Endothelial cell of umbilical vein (primary cell): ENCODE data around the gene RGS7. TPM values are rescaled to one million over a fixed set of nuclear protein-coding genes. Genes with fewer than 3 reads are reported as not detected.

Source experiments
- BruUV-seq: library from RNA; stranded (reverse); fragments of 400-500 nt; replicated peaks from 2 replicates; lab custom pipeline; 2021; lab: Mats Ljungman, UMichigan
- CTCF ChIA-PET: fragments of 300-600, 350-600 bp; sonication (Branson Sonifier 250); formaldehyde crosslinking; loops from one replicate; lab custom pipeline; 2021; ENCODE audit warnings: antibody characterized with exemption, inconsistent platforms; lab: Charles Lee
- POLR2A ChIA-PET: fragments of 300-600, 350-600 bp; sonication (Branson Sonifier 250); formaldehyde crosslinking; loops from one replicate; lab custom pipeline; 2021; ENCODE audit warnings: antibody characterized with exemption, inconsistent platforms; lab: Charles Lee
- DNase-seq: peaks from one replicate; pipeline ENCODE4 v3.0.0-alpha.2; 2011; ENCODE audit warnings: low read depth, low spot score
- FAIRE-seq: peaks from 2 replicates; lab custom pipeline; 2011; peaks lifted over from hg19 to GRCh38; lab: Jason Lieb, UNC
- H2AFZ ChIP-seq: 2 replicates; pipeline ENCODE4 v1.6.0; 2012; ENCODE audit warnings: low read depth, low read length, control low read depth, inconsistent platforms
- H3K27ac ChIP-seq: 2 replicates; pipeline ENCODE4 v1.5.1; 2011; ENCODE audit warnings: low read depth, mild to moderate bottlenecking, control low read depth, low read length, moderate library complexity; ENCODE audit not compliant: insufficient read depth
- H3K27me3 ChIP-seq, 2 experiments: 2 replicates each; pipeline versions ENCODE4 v1.6.0 to v1.6.1; 2011; ENCODE audit warnings: low read length in 2 of 2, mixed read lengths in 1 of 2; ENCODE audit not compliant: control insufficient read depth in 2 of 2, insufficient read depth in 2 of 2
- H3K36me3 ChIP-seq, 2 experiments: 2 replicates in 1 of 2; 3 replicates in 1 of 2; pipeline ENCODE4 v1.5.1; 2011; ENCODE audit warnings: low read length in 2 of 2, mild to moderate bottlenecking in 1 of 2, moderate library complexity in 1 of 2; ENCODE audit not compliant: control insufficient read depth in 2 of 2, insufficient read depth in 2 of 2; ENCODE audit errors: extremely low read depth in 1 of 2
- H3K4me1 ChIP-seq: 3 replicates; pipeline ENCODE4 v1.5.1; 2011; ENCODE audit warnings: mild to moderate bottlenecking, low read length; ENCODE audit not compliant: control insufficient read depth, insufficient read depth; ENCODE audit errors: extremely low read depth
- H3K4me2 ChIP-seq: 2 replicates; pipeline ENCODE4 v1.6.1; 2011; ENCODE audit warnings: low read length, control low read depth, mixed read lengths; ENCODE audit not compliant: insufficient read depth
- H3K4me3 ChIP-seq, 3 experiments: fragments of 200-600 bp in 1 of 3; sonication (generic), shearing (Covaris generic) in 1 of 3; replicated peaks in 1 of 3; 2 replicates each; pipeline ENCODE4 v1.5.1; 2011 to 2016; ENCODE audit warnings: control low read depth in 3 of 3, low read length in 3 of 3, mild to moderate bottlenecking in 2 of 3, inconsistent platforms in 1 of 3, low read depth in 1 of 3, moderate library complexity in 1 of 3; ENCODE audit not compliant: insufficient read depth in 1 of 3
- H3K79me2 ChIP-seq: 2 replicates; pipeline ENCODE4 v1.6.0; 2012; ENCODE audit warnings: low read length, inconsistent platforms; ENCODE audit not compliant: control insufficient read depth, insufficient read depth
- H3K9ac ChIP-seq: replicated peaks from 2 replicates; pipeline ENCODE3; 2011; ENCODE audit warnings: low read length, control low read depth; ENCODE audit not compliant: insufficient read depth; ENCODE audit errors: extremely low read depth
- H3K9me1 ChIP-seq: replicated peaks from 3 replicates; pipeline ENCODE4 v1.6.0; 2011; ENCODE audit warnings: mild to moderate bottlenecking, low read length; ENCODE audit not compliant: control insufficient read depth, insufficient read depth; ENCODE audit errors: extremely low read depth
- H3K9me3 ChIP-seq: replicated peaks from 2 replicates; pipeline ENCODE4 v1.5.1; 2012; ENCODE audit warnings: low read length, inconsistent platforms; ENCODE audit not compliant: control insufficient read depth, insufficient read depth
- H4K20me1 ChIP-seq: replicated peaks from 2 replicates; pipeline ENCODE3; 2011; ENCODE audit warnings: mild to moderate bottlenecking, low read length; ENCODE audit not compliant: control insufficient read depth, insufficient read depth; ENCODE audit errors: extremely low read depth
- EZH2 ChIP-seq: IDR thresholded peaks from 2 replicates; pipeline ENCODE4 v1.6.1; 2012; ENCODE audit warnings: borderline replicate concordance, low read depth, mild to moderate bottlenecking, moderate library complexity, low read length, inconsistent platforms; ENCODE audit not compliant: severe bottlenecking
- FOS ChIP-seq: IDR thresholded peaks from 2 replicates; pipeline ENCODE4 v1.6.1; 2011; ENCODE audit warnings: mild to moderate bottlenecking, low read length, moderate library complexity, borderline replicate concordance; ENCODE audit not compliant: insufficient read depth
- GATA2 ChIP-seq: IDR thresholded peaks from 2 replicates; pipeline ENCODE4 v1.7.0; 2011; ENCODE audit warnings: low read depth, mild to moderate bottlenecking, moderate library complexity, mixed read lengths, low read length; ENCODE audit not compliant: insufficient read length, insufficient read depth
- JUN ChIP-seq: IDR thresholded peaks from 2 replicates; pipeline ENCODE4 v1.6.1; 2011; ENCODE audit warnings: borderline replicate concordance, low read depth; ENCODE audit not compliant: insufficient read length, insufficient read depth
- MYC ChIP-seq: IDR thresholded peaks from one replicate; pipeline ENCODE4 v1.6.1; 2011; ENCODE audit warnings: mild to moderate bottlenecking, low read depth, low read length
- POLR2A ChIP-seq: IDR thresholded peaks from 2 replicates; pipeline ENCODE4 v1.6.1; 2012; ENCODE audit warnings: low read depth, mild to moderate bottlenecking, control low read depth, low read length
- POLR2AphosphoS5 ChIP-seq: IDR thresholded peaks from 2 replicates; pipeline ENCODE4 v1.6.1; 2012; ENCODE audit warnings: low read depth, mild to moderate bottlenecking, control low read depth, low read length, moderate library complexity; ENCODE audit not compliant: insufficient read depth
- dilution Hi-C: fragments of 300-500 bp; cut with MboI; formaldehyde crosslinking; loops from one replicate; pipeline ENCODE4 v1.15.0; 2019; ENCODE audit warnings: low sequenced_read_pairs; ENCODE audit not compliant: extremely low pct_ligation_motif_present
- intact Hi-C: fragments of 100-400 bp; cut with micrococcal nuclease; formaldehyde crosslinking; loops from one replicate; pipeline ENCODE4 v1.10.0; 2022
- polyA plus RNA-seq, 4 experiments: library from polyadenylated mRNA; depleted of rRNA in 3 of 4; stranded (reverse) in 3 of 4; unstranded in 1 of 4; fragments of >200 nt; gene quantifications; 2 replicates each; pipeline versions ENCODE4 v1.2.1 to v1.2.3, GENCODE V29; 2011 to 2012; ENCODE audit warnings: missing spikeins in 1 of 4
- total RNA-seq: library from RNA; stranded (reverse); gene quantifications from 2 replicates; pipeline ENCODE4 v1.2.3, GENCODE V29; 2021
- TF ChIP-seq, protein P1 (sequence below), 2 donors: IDR thresholded peaks; 1 replicate in 1 of 2; 2 replicates in 1 of 2; pipeline ENCODE4 v1.5.1; 2011; ENCODE audit warnings: low read length in 2 of 2, mild to moderate bottlenecking in 2 of 2, moderate library complexity in 2 of 2, control low read depth in 1 of 2, inconsistent platforms in 1 of 2, low read depth in 1 of 2; ENCODE audit not compliant: insufficient read depth in 1 of 2; ENCODE audit errors: extremely low read depth in 1 of 2
- TF ChIP-seq, protein P2 (sequence below): IDR thresholded peaks from 2 replicates; pipeline ENCODE4 v1.6.1; 2011; ENCODE audit not compliant: insufficient read depth, insufficient read length

The RGS7 gene
- total and polyA plus RNA-seq, 2 donors (not counting 3 experiments of a cell fraction or from before 2014, with no cell fraction given): 0.43 to 0.44 TPM

DNA sequence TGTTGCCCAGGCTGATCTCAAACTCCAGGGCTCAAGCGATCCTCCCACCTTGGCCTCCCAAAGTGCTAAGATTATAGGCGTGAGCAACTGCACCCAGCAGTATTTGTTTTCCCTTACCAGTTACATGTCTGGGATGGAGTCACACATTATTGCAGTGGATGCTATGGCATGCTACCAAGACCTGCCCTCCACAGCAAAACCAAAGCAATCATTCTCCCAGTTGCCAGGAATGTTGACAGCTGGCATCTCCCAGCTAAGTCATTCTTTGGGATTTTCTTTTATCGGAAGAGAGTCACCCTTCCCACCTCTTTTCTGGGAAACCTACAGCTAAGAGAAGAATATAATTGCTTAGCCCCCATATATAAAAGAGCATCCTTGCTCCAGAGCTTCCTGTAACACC lies 49.4 kb upstream of the RGS7 start:
- H3K4me2 ChIP-seq: no peak overlapping the region

DNA sequence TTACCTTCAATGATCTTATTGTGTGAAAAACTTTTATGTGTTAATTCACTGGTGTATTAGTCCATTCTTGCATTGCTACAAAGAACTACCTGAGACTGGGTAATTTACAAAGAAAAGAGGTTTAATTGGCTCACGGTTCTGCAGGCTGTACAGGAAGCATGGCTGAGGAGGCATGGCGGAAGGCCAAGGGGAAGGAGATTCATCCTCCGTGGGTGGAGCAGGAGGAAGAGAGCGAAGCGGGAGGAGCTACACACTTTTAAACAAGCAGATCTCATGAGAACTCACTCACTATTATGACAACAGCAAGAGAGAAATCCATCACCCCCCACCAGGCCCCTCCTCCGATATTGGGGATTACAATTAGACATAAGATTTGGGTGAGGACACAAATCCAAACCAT lies 44.2 kb upstream of the RGS7 start:
- DNase-seq: no peak
- Histone ChIP-seq H3K27ac (no peak overlapping the region), H3K36me3 (no peaks in the 10 kb centered on the region), H3K4me1 (peaks cover 3% of the 10 kb centered on the region), H3K27me3 (no peaks in the 10 kb centered on the region), H3K4me3 (no peak overlapping the region), H3K9me1 (no peaks in the 10 kb centered on the region), H3K79me2 (no peaks in the 10 kb centered on the region), H2AFZ (no peak overlapping the region), H3K9me3 (no peaks in the 10 kb centered on the region), H3K4me2 (no peak overlapping the region), H4K20me1 (no peaks in the 10 kb centered on the region), H3K9ac (no peak overlapping the region)
- intact Hi-C loops: no loop called here
- dilution Hi-C loops: no loop called here
- ChIA-PET CTCF (no interaction called here), POLR2A (no interaction called here)
- no peak for FAIRE-seq
- BruUV-seq: no TSS peak
- TF ChIP-seq GATA2: no peak
- no peak for TF ChIP-seq EZH2
- no peak for TF ChIP-seq MYC
- TF ChIP-seq, protein P1, sequence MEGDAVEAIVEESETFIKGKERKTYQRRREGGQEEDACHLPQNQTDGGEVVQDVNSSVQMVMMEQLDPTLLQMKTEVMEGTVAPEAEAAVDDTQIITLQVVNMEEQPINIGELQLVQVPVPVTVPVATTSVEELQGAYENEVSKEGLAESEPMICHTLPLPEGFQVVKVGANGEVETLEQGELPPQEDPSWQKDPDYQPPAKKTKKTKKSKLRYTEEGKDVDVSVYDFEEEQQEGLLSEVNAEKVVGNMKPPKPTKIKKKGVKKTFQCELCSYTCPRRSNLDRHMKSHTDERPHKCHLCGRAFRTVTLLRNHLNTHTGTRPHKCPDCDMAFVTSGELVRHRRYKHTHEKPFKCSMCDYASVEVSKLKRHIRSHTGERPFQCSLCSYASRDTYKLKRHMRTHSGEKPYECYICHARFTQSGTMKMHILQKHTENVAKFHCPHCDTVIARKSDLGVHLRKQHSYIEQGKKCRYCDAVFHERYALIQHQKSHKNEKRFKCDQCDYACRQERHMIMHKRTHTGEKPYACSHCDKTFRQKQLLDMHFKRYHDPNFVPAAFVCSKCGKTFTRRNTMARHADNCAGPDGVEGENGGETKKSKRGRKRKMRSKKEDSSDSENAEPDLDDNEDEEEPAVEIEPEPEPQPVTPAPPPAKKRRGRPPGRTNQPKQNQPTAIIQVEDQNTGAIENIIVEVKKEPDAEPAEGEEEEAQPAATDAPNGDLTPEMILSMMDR (IDR thresholded peaks at IDR 0.05; ENCODE audit: extremely low read depth in 1 of 2, insufficient read depth in 1 of 2, low read depth in 1 of 2, low read length in 2 of 2): no peak
- no peak for TF ChIP-seq POLR2A
- TF ChIP-seq FOS: no peak
- no peak for TF ChIP-seq JUN
- TF ChIP-seq, protein P2, sequence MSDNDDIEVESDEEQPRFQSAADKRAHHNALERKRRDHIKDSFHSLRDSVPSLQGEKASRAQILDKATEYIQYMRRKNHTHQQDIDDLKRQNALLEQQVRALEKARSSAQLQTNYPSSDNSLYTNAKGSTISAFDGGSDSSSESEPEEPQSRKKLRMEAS: no peak
- no peak for TF ChIP-seq POLR2AphosphoS5

More for the DNA sequence above, 49.4 kb upstream of the RGS7 start:
- Histone ChIP-seq H3K9ac (no peak overlapping the region), H4K20me1 (no peaks in the 10 kb centered on the region), H2AFZ (no peak overlapping the region), H3K27ac (no peak overlapping the region), H3K4me1 (no peaks in the 10 kb centered on the region), H3K4me3 (no peak overlapping the region), H3K9me1 (no peaks in the 10 kb centered on the region), H3K9me3 (no peaks in the 10 kb centered on the region), H3K36me3 (no peaks in the 10 kb centered on the region), H3K27me3 (no peaks in the 10 kb centered on the region), H3K79me2 (no peaks in the 10 kb centered on the region)
- BruUV-seq: no TSS peak
- FAIRE-seq (no peak), DNase-seq (no peak)
- intact Hi-C loops (loop anchor here (5.0 kb wide), 2 partner anchors 439 to 674 kb away; no protein-coding TSS in a partner anchor), dilution Hi-C loops (no loop called here)
- CTCF ChIA-PET: interaction anchor here (1.6 to 2.2 kb wide), 3 partner anchors 79 to 674 kb away, joined by 4 to 14 read pairs (median 7); no protein-coding TSS in a partner anchor
- POLR2A ChIA-PET: no interaction called here
- no peak for TF ChIP-seq FOS
